CD8-positive, alpha-beta memory T cell (primary cell): ENCODE results near the gene VWA5B1. TPM values are rescaled to one million over a fixed set of nuclear protein-coding genes. Genes with fewer than 3 reads are reported as not detected.
"Not testable (repeated sequence)": the region's sequence is repeated elsewhere in the genome, so short reads cannot be mapped to it uniquely, and the experiment has no call there.

Experiments
- CTCF ChIA-PET: fragments of 350-600 bp; sonication (Branson Sonifier 250); formaldehyde crosslinking; loops from one replicate; lab custom pipeline; 2021; ENCODE audit warnings: antibody characterized with exemption; lab: Charles Lee
- POLR2A ChIA-PET: fragments of 350-600 bp; sonication (Branson Sonifier 250); formaldehyde crosslinking; loops from one replicate; lab custom pipeline; 2021; ENCODE audit warnings: antibody characterized with exemption; lab: Charles Lee
- DNase-seq, 5 donors: peaks; one replicate each; pipeline versions ENCODE4 v3.0.0 to v3.0.0-alpha.2; 2020 to 2022; ENCODE audit warnings: mixed read lengths in 1 of 5
- H3K27ac ChIP-seq: one replicate; pipeline ENCODE4 v1.7.0; 2013; ENCODE audit warnings: low read depth, mild to moderate bottlenecking, low read length, moderate library complexity
- H3K27me3 ChIP-seq: 2 replicates; pipeline ENCODE4 v1.7.0; 2013; ENCODE audit warnings: low read length, mild to moderate bottlenecking; ENCODE audit not compliant: insufficient read depth, poor library complexity, severe bottlenecking
- H3K36me3 ChIP-seq: 2 replicates; pipeline ENCODE4 v1.7.0; 2013; ENCODE audit warnings: mild to moderate bottlenecking, low read length, moderate library complexity; ENCODE audit not compliant: insufficient read depth
- H3K4me1 ChIP-seq: 2 replicates; pipeline ENCODE4 v1.7.0; 2013; ENCODE audit warnings: mild to moderate bottlenecking, low read length, moderate library complexity; ENCODE audit not compliant: insufficient read depth
- H3K4me3 ChIP-seq: 2 replicates; pipeline ENCODE4 v1.7.0; 2013; ENCODE audit warnings: mild to moderate bottlenecking, low read length
- H3K9me3 ChIP-seq: 2 replicates; pipeline ENCODE4 v1.7.0; 2013; ENCODE audit warnings: mild to moderate bottlenecking, low read length
- H3K27ac Mint-ChIP-seq, 8 donors: one replicate each; pipeline ENCODE4 v1.8.0; 2020 to 2021; ENCODE audit warnings: mixed read lengths in 8 of 8, mild to moderate bottlenecking in 6 of 8, inconsistent platforms in 3 of 8, moderate library complexity in 3 of 8
- H3K27me3 Mint-ChIP-seq, 2 donors: one replicate each; pipeline ENCODE4 v1.8.0; 2020 to 2021; ENCODE audit warnings: mixed read lengths in 2 of 2, mild to moderate bottlenecking in 1 of 2, moderate library complexity in 1 of 2
- H3K36me3 Mint-ChIP-seq, 3 donors: one replicate each; pipeline ENCODE4 v1.8.0; 2020 to 2021; ENCODE audit warnings: mixed read lengths in 3 of 3, inconsistent platforms in 1 of 3, mild to moderate bottlenecking in 1 of 3
- H3K4me1 Mint-ChIP-seq, 3 donors: one replicate each; pipeline ENCODE4 v1.8.0; 2020 to 2021; ENCODE audit warnings: mixed read lengths in 3 of 3, inconsistent platforms in 1 of 3, mild to moderate bottlenecking in 1 of 3
- H3K4me3 Mint-ChIP-seq, 7 donors: one replicate each; pipeline ENCODE4 v1.8.0; 2020 to 2021; ENCODE audit warnings: mixed read lengths in 7 of 7, mild to moderate bottlenecking in 6 of 7, moderate library complexity in 4 of 7, inconsistent platforms in 2 of 7
- H3K9me3 Mint-ChIP-seq, 5 donors: one replicate each; pipeline ENCODE4 v1.8.0; 2020 to 2022; ENCODE audit warnings: mixed read lengths in 5 of 5, mild to moderate bottlenecking in 3 of 5, moderate library complexity in 2 of 5, inconsistent platforms in 1 of 5
- polyA plus RNA-seq: library from polyadenylated mRNA; unstranded; fragments of 300-500 nt; fragmentation: Illumina TruSeq; gene quantifications from one replicate; pipeline ENCODE4 v1.2.3, GENCODE V29; 2021
- total RNA-seq, 2 experiments: library from RNA; stranded (reverse); gene quantifications; one replicate each; pipeline ENCODE4 v1.2.3, GENCODE V29; 2021

Gene VWA5B1
- total and polyA plus RNA-seq, 3 experiments from 2014 or later = not detected

- Histone ChIP-seq H3K9me3 (no peaks in the 10 kb centered on the region), H3K27me3 (peaks cover 3% of the 10 kb centered on the region), H3K4me3 (no peak overlapping the region), H3K4me1 (no peaks in the 10 kb centered on the region), H3K36me3 (no peaks in the 10 kb centered on the region), H3K27ac (no peak overlapping the region)
- DNase-seq = no peak
- ChIA-PET POLR2A (no interaction called here), CTCF (no interaction called here)
- Mint-ChIP-seq H3K9me3 (no peaks in the 10 kb centered on the region), H3K4me1 (no peaks in the 10 kb centered on the region), H3K4me3 (no peak overlapping the region), H3K36me3 (no peaks in the 10 kb centered on the region), H3K27me3 (peaks cover 10 to 22% of the 10 kb centered on the region in 2 donors), H3K27ac (no peak overlapping the region)
These were observed 29.6 kb upstream of the VWA5B1 start for GRCh38 chr1:20261095-20261494.

GRCh38 chr1:20262810-20263534, 27.7 kb upstream of the VWA5B1 start:
- ChIA-PET CTCF (no interaction called here), POLR2A (no interaction called here)
- Histone ChIP-seq H3K9me3 (no peaks in the 10 kb centered on the region), H3K4me3 (no peak overlapping the region), H3K27ac (no peak overlapping the region), H3K27me3 (peaks cover 3% of the 10 kb centered on the region), H3K4me1 (no peaks in the 10 kb centered on the region), H3K36me3 (no peaks in the 10 kb centered on the region)
- Mint-ChIP-seq H3K36me3 (no peaks in the 10 kb centered on the region), H3K4me3 (no peak overlapping the region), H3K27me3 (peaks cover 15 to 18% of the 10 kb centered on the region in 2 donors), H3K4me1 (no peaks in the 10 kb centered on the region), H3K27ac (no peak overlapping the region), H3K9me3 (no peaks in the 10 kb centered on the region)
- DNase-seq = no peak

GRCh38 chr1:20265250-20265649, 25.4 kb upstream of the VWA5B1 start:
- H3K4me3 ChIP-seq = no peak overlapping the region
- CTCF ChIA-PET = no interaction called here
- no peaks in the 10 kb centered on the region for H3K4me1 Mint-ChIP-seq

GRCh38 chr1:20266141-20266540, 24.5 kb upstream of the VWA5B1 start:
- H3K4me3 ChIP-seq = no peak overlapping the region
- Mint-ChIP-seq H3K4me1 (no peaks in the 10 kb centered on the region), H3K36me3 (peaks cover 0 to 4% (median 0%) of the 10 kb centered on the region in 3 donors), H3K27me3 (peaks cover 14 to 39% of the 10 kb centered on the region in 2 donors), H3K9me3 (peaks cover 0 to 2% (median 0%) of the 10 kb centered on the region in 5 donors), H3K27ac (no peak overlapping the region), H3K4me3 (no peak overlapping the region)
- no peaks in the 10 kb centered on the region for H3K36me3 ChIP-seq
- no peak for DNase-seq
- H3K27ac ChIP-seq = no peak overlapping the region
- POLR2A ChIA-PET = no interaction called here
- H3K27me3 ChIP-seq = peaks cover 3% of the 10 kb centered on the region
- no peaks in the 10 kb centered on the region for H3K4me1 ChIP-seq
- no peaks in the 10 kb centered on the region for H3K9me3 ChIP-seq
- CTCF ChIA-PET = no interaction called here

More at GRCh38 chr1:20265250-20265649, 25.4 kb upstream of the VWA5B1 start:
- DNase-seq = no peak
- H3K27ac ChIP-seq = no peak overlapping the region
- H3K4me3 Mint-ChIP-seq = no peak overlapping the region
- POLR2A ChIA-PET = no interaction called here
- no peaks in the 10 kb centered on the region for H3K36me3 Mint-ChIP-seq
- peaks cover 0 to 2% (median 0%) of the 10 kb centered on the region in 5 donors for H3K9me3 Mint-ChIP-seq
- H3K4me1 ChIP-seq = no peaks in the 10 kb centered on the region
- H3K27me3 ChIP-seq = peaks cover 3% of the 10 kb centered on the region
- H3K27me3 Mint-ChIP-seq = peaks cover 13 to 30% of the 10 kb centered on the region in 2 donors
- peak overlapping the region in 1 of 8 donors; percentile 49 for H3K27ac Mint-ChIP-seq
- no peaks in the 10 kb centered on the region for H3K9me3 ChIP-seq
- no peaks in the 10 kb centered on the region for H3K36me3 ChIP-seq

- POLR2A ChIA-PET = no interaction called here
- peaks cover 13 to 43% of the 10 kb centered on the region in 2 donors for H3K27me3 Mint-ChIP-seq
- H3K9me3 Mint-ChIP-seq = peaks cover 0 to 2% (median 0%) of the 10 kb centered on the region in 5 donors
These were observed 24.0 kb upstream of the VWA5B1 start for GRCh38 chr1:20266642-20267041.

GRCh38 chr1:20271498-20272400, 18.9 kb upstream of the VWA5B1 start:
- Mint-ChIP-seq H3K27ac (peak overlapping the region in 1 of 8 donors; percentile 89), H3K36me3 (peaks cover 0 to 4% (median 0%) of the 10 kb centered on the region in 3 donors), H3K4me3 (no peak overlapping the region), H3K9me3 (peaks cover 0 to 2% (median 0%) of the 10 kb centered on the region in 5 donors), H3K4me1 (no peaks in the 10 kb centered on the region), H3K27me3 (peaks cover 23 to 63% of the 10 kb centered on the region in 2 donors)
- Histone ChIP-seq H3K4me3 (no peak overlapping the region), H3K27ac (no peak overlapping the region), H3K27me3 (no peaks in the 10 kb centered on the region), H3K9me3 (no peaks in the 10 kb centered on the region), H3K36me3 (no peaks in the 10 kb centered on the region), H3K4me1 (no peaks in the 10 kb centered on the region)
- CTCF ChIA-PET = no interaction called here
- DNase-seq = no peak
- POLR2A ChIA-PET = no interaction called here

More at GRCh38 chr1:20266642-20267041, 24.0 kb upstream of the VWA5B1 start:
- no peaks in the 10 kb centered on the region for H3K36me3 ChIP-seq
- no peak for DNase-seq
- H3K4me1 Mint-ChIP-seq = no peaks in the 10 kb centered on the region
- H3K27ac ChIP-seq = no peak overlapping the region
- H3K4me3 Mint-ChIP-seq = no peak overlapping the region
- H3K4me3 ChIP-seq = no peak overlapping the region
- H3K4me1 ChIP-seq = no peaks in the 10 kb centered on the region
- peaks cover 0 to 4% (median 0%) of the 10 kb centered on the region in 3 donors for H3K36me3 Mint-ChIP-seq
- H3K27me3 ChIP-seq = peaks cover 3% of the 10 kb centered on the region
- no peak overlapping the region for H3K27ac Mint-ChIP-seq
- CTCF ChIA-PET = no interaction called here
- H3K9me3 ChIP-seq = no peaks in the 10 kb centered on the region

- H3K4me3 ChIP-seq, POLR2A ChIA-PET, H3K36me3 ChIP-seq, CTCF ChIA-PET, H3K4me3 Mint-ChIP-seq, H3K9me3 Mint-ChIP-seq, H3K27ac ChIP-seq, H3K36me3 Mint-ChIP-seq, DNase-seq, H3K27ac Mint-ChIP-seq, H3K4me1 ChIP-seq, H3K27me3 ChIP-seq, H3K9me3 ChIP-seq, H3K4me1 Mint-ChIP-seq: not testable (repeated sequence)
- H3K27me3 Mint-ChIP-seq = peaks cover 19 to 66% of the 10 kb centered on the region in 2 donors
These were observed 17.0 kb upstream of the VWA5B1 start for GRCh38 chr1:20273716-20274115.
